ENCODE measurements around the gene ARHGEF4.
A peak's percentile ranks its signal among the peaks of the same experiment; 100 is the strongest.

ARHGEF4 gene

DNA sequence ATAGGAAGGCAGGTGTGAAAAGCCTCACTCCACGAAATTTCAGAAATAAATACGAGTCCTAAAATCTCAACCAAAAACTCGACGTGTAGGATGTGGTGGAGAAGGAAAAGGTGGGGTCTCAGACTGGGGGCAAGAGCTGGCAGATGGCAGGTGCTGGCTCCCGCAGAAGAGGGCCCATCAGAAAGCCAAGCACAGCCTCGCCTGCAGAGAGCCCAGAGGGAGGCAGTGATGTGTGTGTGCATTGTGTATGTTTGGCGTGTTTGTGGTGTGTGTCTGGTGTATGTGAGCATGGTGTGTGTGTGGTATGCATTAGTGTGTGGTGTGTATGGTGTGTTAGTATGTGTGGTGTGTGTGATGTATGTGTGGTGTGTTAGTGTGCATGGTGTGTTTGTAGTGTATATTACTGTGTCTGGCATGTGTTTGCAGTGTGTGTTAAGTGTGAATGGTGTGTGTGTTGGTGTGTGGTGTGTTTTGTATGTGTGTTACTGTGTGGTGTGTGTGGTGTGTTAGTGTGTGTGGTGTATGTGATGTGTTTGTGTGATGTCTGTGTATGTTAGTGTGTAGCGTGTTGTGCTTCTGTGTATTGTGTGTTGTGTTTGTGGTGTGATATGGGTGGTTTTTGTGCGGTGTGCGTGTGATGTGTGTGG lies 140.0 kb downstream of the ARHGEF4 start:
- H3K4me2 ChIP-seq (ENCODE audit: low read length): no peak overlapping the region
- no peak overlapping the region for H4K8ac ChIP-seq (ENCODE audit: low read depth, low read length)
- no peak overlapping the region for H2BK12ac ChIP-seq (ENCODE audit: low read length)
- no peak overlapping the region for H3K18ac ChIP-seq (ENCODE audit: low read length)
- H3K14ac ChIP-seq (ENCODE audit: low read length): no peak overlapping the region
- no peak overlapping the region for H3K27ac ChIP-seq (ENCODE audit: low read depth, low read length)
- H3K9me3 ChIP-seq (ENCODE audit: insufficient read depth, low read depth, low read length): peaks cover 20% of the 10 kb centered on the region
- WGBS (ENCODE audit: extremely low coverage, insufficient coverage, insufficient read length): 100% methylated on average over 3 of the region's 10 CpGs
- no peak overlapping the region for H4K91ac ChIP-seq (ENCODE audit: low read depth, low read length)
- H2AK5ac ChIP-seq (ENCODE audit: low read length): no peak overlapping the region
- no peak overlapping the region for H2BK5ac ChIP-seq (ENCODE audit: low read depth, low read length, poor library complexity)
- no peaks in the 10 kb centered on the region for H3K79me2 ChIP-seq (ENCODE audit: control insufficient read depth, insufficient read depth, low read length, poor library complexity)
- H3K79me1 ChIP-seq (ENCODE audit: low read length): no peaks in the 10 kb centered on the region
- no peak overlapping the region for H2BK120ac ChIP-seq (ENCODE audit: insufficient read depth, low read length, poor library complexity)
- no peaks in the 10 kb centered on the region for H3K27me3 ChIP-seq (ENCODE audit: insufficient read depth, low read length)
- DNase-seq: no peak
- no peak overlapping the region for H3K4ac ChIP-seq (ENCODE audit: low read depth, low read length)
- H4K12ac ChIP-seq (ENCODE audit: low read depth, low read length): no peak overlapping the region
- no peaks in the 10 kb centered on the region for H3K36me3 ChIP-seq (ENCODE audit: control insufficient read depth in 1 of 2, insufficient read depth in 2 of 2, low read length in 2 of 2)
- no peak overlapping the region for H3K9ac ChIP-seq (ENCODE audit: low read length)
- H2AFZ ChIP-seq (ENCODE audit: insufficient read depth, low read length, poor library complexity): no peak overlapping the region
- H3K4me1 ChIP-seq (ENCODE audit: control insufficient read depth in 1 of 2, insufficient read depth in 2 of 2, low read length in 2 of 2): no peaks in the 10 kb centered on the region
- peak overlapping the region; percentile 52 for H3K23ac ChIP-seq (ENCODE audit: low read length)
- peak overlapping the region; percentile 16 for H3K4me3 ChIP-seq (ENCODE audit: low read depth, low read length)

DNA sequence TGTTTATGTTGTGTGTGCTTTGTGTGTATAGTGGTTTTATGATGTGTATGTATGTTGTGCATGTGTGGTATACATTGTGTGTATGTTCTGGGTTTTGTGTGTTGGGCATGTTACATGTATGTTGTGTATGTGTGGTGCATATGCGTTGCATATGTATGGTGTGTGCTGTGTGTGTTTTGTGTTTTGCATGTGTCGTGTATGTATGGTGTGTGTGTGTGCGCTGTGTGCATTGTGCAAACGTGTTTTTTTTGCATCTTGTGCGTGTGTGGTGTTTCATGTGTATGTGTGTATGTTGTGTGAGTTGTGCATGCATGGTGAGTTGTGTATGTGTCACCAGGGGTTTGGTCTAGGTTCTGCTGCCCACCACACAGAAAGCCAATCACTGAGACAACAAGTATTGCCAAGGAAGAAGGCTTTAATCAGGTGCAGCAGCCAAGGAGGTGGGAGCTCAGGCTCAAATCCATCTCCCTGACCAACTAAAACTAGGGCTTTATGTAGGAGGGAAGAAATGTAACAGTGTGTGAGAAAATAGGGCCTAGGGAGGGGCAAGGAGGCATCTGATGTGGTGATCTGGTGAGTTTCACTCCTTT lies 140.8 kb downstream of the ARHGEF4 start:
- Histone ChIP-seq H4K91ac (ENCODE audit: low read depth, low read length) (no peak overlapping the region), H3K36me3 (ENCODE audit: control insufficient read depth in 1 of 2, insufficient read depth in 2 of 2, low read length in 2 of 2) (no peaks in the 10 kb centered on the region), H3K14ac (ENCODE audit: low read length) (no peak overlapping the region), H3K9ac (ENCODE audit: low read length) (no peak overlapping the region), H4K12ac (ENCODE audit: low read depth, low read length) (no peak overlapping the region), H3K4me3 (ENCODE audit: low read depth, low read length) (no peak overlapping the region), H3K4me1 (ENCODE audit: control insufficient read depth in 1 of 2, insufficient read depth in 2 of 2, low read length in 2 of 2) (no peaks in the 10 kb centered on the region), H3K79me1 (ENCODE audit: low read length) (no peaks in the 10 kb centered on the region), H3K27ac (ENCODE audit: low read depth, low read length) (no peak overlapping the region), H2BK5ac (ENCODE audit: low read depth, low read length, poor library complexity) (no peak overlapping the region), H4K8ac (ENCODE audit: low read depth, low read length) (no peak overlapping the region), H2AFZ (ENCODE audit: insufficient read depth, low read length, poor library complexity) (no peak overlapping the region), H3K27me3 (ENCODE audit: insufficient read depth, low read length) (no peaks in the 10 kb centered on the region), H3K9me3 (ENCODE audit: insufficient read depth, low read depth, low read length) (peaks cover 20% of the 10 kb centered on the region), H2BK120ac (ENCODE audit: insufficient read depth, low read length, poor library complexity) (no peak overlapping the region), H3K18ac (ENCODE audit: low read length) (no peak overlapping the region), H3K79me2 (ENCODE audit: control insufficient read depth, insufficient read depth, low read length, poor library complexity) (no peaks in the 10 kb centered on the region), H2AK5ac (ENCODE audit: low read length) (no peak overlapping the region), H3K23ac (ENCODE audit: low read length) (no peak overlapping the region), H2BK12ac (ENCODE audit: low read length) (no peak overlapping the region), H3K4me2 (ENCODE audit: low read length) (no peak overlapping the region), H3K4ac (ENCODE audit: low read depth, low read length) (no peak overlapping the region)
- WGBS (ENCODE audit: extremely low coverage, insufficient coverage, insufficient read length): no CpG with 5 or more reads among the region's 5 CpGs
- no peak for DNase-seq

DNA sequence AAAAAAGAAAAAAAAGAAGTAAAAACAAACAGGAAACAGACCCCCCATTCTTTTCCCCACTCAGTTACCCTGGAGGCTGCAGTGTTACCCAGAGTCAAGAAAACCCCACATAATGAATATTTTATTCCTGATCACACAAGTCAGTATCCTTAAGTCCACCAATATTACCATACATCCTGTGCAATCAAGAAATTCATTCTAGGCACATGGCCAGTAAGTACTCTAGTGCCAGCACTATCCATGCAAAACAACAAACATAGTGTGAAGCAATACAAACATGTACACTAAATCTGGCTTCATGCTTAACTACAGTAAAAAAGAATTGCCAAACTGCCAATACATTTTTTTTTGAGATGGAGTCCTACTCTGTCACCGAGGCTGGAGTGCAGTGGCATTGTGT lies 145.0 kb downstream of the ARHGEF4 start:
- Histone ChIP-seq H3K27ac (ENCODE audit: low read depth, low read length) (no peak overlapping the region), H3K27me3 (ENCODE audit: insufficient read depth, low read length) (no peaks in the 10 kb centered on the region)
- WGBS (ENCODE audit: extremely low coverage, insufficient coverage, insufficient read length): no CpG with 5 or more reads among the region's 1 CpG

DNA sequence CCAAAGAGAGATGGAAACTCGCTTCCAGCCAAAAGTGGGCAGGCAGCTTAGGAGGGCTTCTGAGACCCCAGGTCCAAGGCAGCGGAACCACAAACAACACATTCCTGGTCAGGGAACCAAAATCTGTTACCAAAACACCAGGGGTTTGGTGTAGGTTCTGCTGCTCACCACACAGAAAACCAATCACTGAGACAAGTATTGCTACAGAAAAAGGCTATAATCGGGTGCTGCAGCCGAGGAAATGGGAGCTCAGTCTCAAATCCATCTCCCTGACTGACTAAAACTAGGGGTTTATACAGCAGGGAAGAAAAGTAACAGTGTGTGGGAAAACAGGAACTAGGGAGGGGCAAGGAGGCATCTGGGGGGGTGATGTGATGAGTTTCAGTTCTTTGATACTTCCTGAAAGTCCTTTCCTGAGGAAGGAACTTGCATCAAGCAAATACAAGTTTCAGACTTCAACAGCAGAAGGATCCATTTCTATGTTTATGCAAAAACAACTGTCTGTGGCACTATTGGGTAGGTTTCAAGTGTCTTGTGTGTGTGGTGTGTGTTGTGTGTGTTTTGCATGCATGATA lies 148.6 kb downstream of the ARHGEF4 start:
- H2AFZ ChIP-seq (ENCODE audit: insufficient read depth, low read length, poor library complexity): no peak overlapping the region
- WGBS (ENCODE audit: extremely low coverage, insufficient coverage, insufficient read length): no CpG with 5 or more reads among the region's 4 CpGs
- no peak overlapping the region for H4K8ac ChIP-seq (ENCODE audit: low read depth, low read length)
- no peaks in the 10 kb centered on the region for H3K79me2 ChIP-seq (ENCODE audit: control insufficient read depth, insufficient read depth, low read length, poor library complexity)
- no peak overlapping the region for H4K12ac ChIP-seq (ENCODE audit: low read depth, low read length)
- no peak overlapping the region for H2BK12ac ChIP-seq (ENCODE audit: low read length)
- H3K4me2 ChIP-seq (ENCODE audit: low read length): no peak overlapping the region
- H3K23ac ChIP-seq (ENCODE audit: low read length): no peak overlapping the region
- H2AK5ac ChIP-seq (ENCODE audit: low read length): no peak overlapping the region
- no peaks in the 10 kb centered on the region for H3K27me3 ChIP-seq (ENCODE audit: insufficient read depth, low read length)
- H4K91ac ChIP-seq (ENCODE audit: low read depth, low read length): no peak overlapping the region
- H3K79me1 ChIP-seq (ENCODE audit: low read length): no peaks in the 10 kb centered on the region
- peaks cover 2% of the 10 kb centered on the region for H3K9me3 ChIP-seq (ENCODE audit: insufficient read depth, low read depth, low read length)
- no peaks in the 10 kb centered on the region for H3K4me1 ChIP-seq (ENCODE audit: control insufficient read depth in 1 of 2, insufficient read depth in 2 of 2, low read length in 2 of 2)
- no peaks in the 10 kb centered on the region for H3K36me3 ChIP-seq (ENCODE audit: control insufficient read depth in 1 of 2, insufficient read depth in 2 of 2, low read length in 2 of 2)
- no peak overlapping the region for H3K14ac ChIP-seq (ENCODE audit: low read length)
- H3K4ac ChIP-seq (ENCODE audit: low read depth, low read length): no peak overlapping the region
- no peak overlapping the region for H2BK5ac ChIP-seq (ENCODE audit: low read depth, low read length, poor library complexity)
- H3K18ac ChIP-seq (ENCODE audit: low read length): no peak overlapping the region
- H3K27ac ChIP-seq (ENCODE audit: low read depth, low read length): no peak overlapping the region
- no peak for DNase-seq
- H3K4me3 ChIP-seq (ENCODE audit: low read depth, low read length): no peak overlapping the region
- no peak overlapping the region for H3K9ac ChIP-seq (ENCODE audit: low read length)
- no peak overlapping the region for H2BK120ac ChIP-seq (ENCODE audit: insufficient read depth, low read length, poor library complexity)

More for the DNA sequence above, 145.0 kb downstream of the ARHGEF4 start:
- Histone ChIP-seq H4K8ac (ENCODE audit: low read depth, low read length) (no peak overlapping the region), H3K9me3 (ENCODE audit: insufficient read depth, low read depth, low read length) (peaks cover 13% of the 10 kb centered on the region), H3K79me1 (ENCODE audit: low read length) (no peaks in the 10 kb centered on the region), H3K4me2 (ENCODE audit: low read length) (no peak overlapping the region), H2BK12ac (ENCODE audit: low read length) (no peak overlapping the region), H2AFZ (ENCODE audit: insufficient read depth, low read length, poor library complexity) (no peak overlapping the region), H3K4ac (ENCODE audit: low read depth, low read length) (no peak overlapping the region), H4K12ac (ENCODE audit: low read depth, low read length) (no peak overlapping the region), H3K9ac (ENCODE audit: low read length) (no peak overlapping the region), H2BK5ac (ENCODE audit: low read depth, low read length, poor library complexity) (no peak overlapping the region), H3K79me2 (ENCODE audit: control insufficient read depth, insufficient read depth, low read length, poor library complexity) (no peaks in the 10 kb centered on the region), H2BK120ac (ENCODE audit: insufficient read depth, low read length, poor library complexity) (no peak overlapping the region), H3K36me3 (ENCODE audit: control insufficient read depth in 1 of 2, insufficient read depth in 2 of 2, low read length in 2 of 2) (no peaks in the 10 kb centered on the region), H3K23ac (ENCODE audit: low read length) (no peak overlapping the region), H2AK5ac (ENCODE audit: low read length) (no peak overlapping the region), H3K4me1 (ENCODE audit: control insufficient read depth in 1 of 2, insufficient read depth in 2 of 2, low read length in 2 of 2) (no peaks in the 10 kb centered on the region), H3K4me3 (ENCODE audit: low read depth, low read length) (no peak overlapping the region), H3K18ac (ENCODE audit: low read length) (no peak overlapping the region), H4K91ac (ENCODE audit: low read depth, low read length) (no peak overlapping the region), H3K14ac (ENCODE audit: low read length) (no peak overlapping the region)
- no peak for DNase-seq
